Measurements from ENCODE around the gene CA10. TPM values are rescaled to one million over a fixed set of nuclear protein-coding genes. Genes with fewer than 3 reads are reported as not detected.

Gene CA10
- total RNA-seq, 1 experiment from 2014 or later, result 0.31 TPM

GRCh38 chr17:52155301-52155700 is 3.2 kb downstream of the CA10 start:
- no peaks in the 10 kb centered on the region for H3K36me3 ChIP-seq (replicated peaks; ENCODE audit: control insufficient read depth, insufficient read depth, low read length)
- DNase-seq, result no peak
- H3K27me3 ChIP-seq (ENCODE audit: control insufficient read depth, insufficient read depth, low read length), result peaks cover 47% of the 10 kb centered on the region
- H3K4me3 ChIP-seq (ENCODE audit: insufficient read depth, low read depth, low read length), result no peak overlapping the region

- peaks cover 38% of the 10 kb centered on the region for H3K27me3 ChIP-seq (ENCODE audit: control insufficient read depth, insufficient read depth, low read length)
- no peak overlapping the region for H3K4me3 ChIP-seq (ENCODE audit: insufficient read depth, low read depth, low read length)
- H3K36me3 ChIP-seq (replicated peaks; ENCODE audit: control insufficient read depth, insufficient read depth, low read length), result no peaks in the 10 kb centered on the region
- no peak for DNase-seq
These were observed 4.0 kb downstream of the CA10 start for GRCh38 chr17:52154466-52154865.

GRCh38 chr17:52150935-52151334 is 7.6 kb downstream of the CA10 start:
- H3K4me3 ChIP-seq (ENCODE audit: insufficient read depth, low read depth, low read length), result no peak overlapping the region
- no peak for DNase-seq
- peaks cover 5% of the 10 kb centered on the region; the same call in 1 of the 2 replicates for H3K27me3 ChIP-seq (ENCODE audit: control insufficient read depth, insufficient read depth, low read length)
- H3K36me3 ChIP-seq (replicated peaks; ENCODE audit: control insufficient read depth, insufficient read depth, low read length), result no peaks in the 10 kb centered on the region

- no peaks in the 10 kb centered on the region for H3K36me3 ChIP-seq (replicated peaks; ENCODE audit: control insufficient read depth, insufficient read depth, low read length)
- DNase-seq, result no peak
- no peaks in the 10 kb centered on the region for H3K27me3 ChIP-seq (ENCODE audit: control insufficient read depth, insufficient read depth, low read length)
- H3K4me3 ChIP-seq (ENCODE audit: insufficient read depth, low read depth, low read length), result no peak overlapping the region
These were observed 8.9 kb downstream of the CA10 start for GRCh38 chr17:52149626-52150025.

- no peaks in the 10 kb centered on the region for H3K36me3 ChIP-seq (replicated peaks; ENCODE audit: control insufficient read depth, insufficient read depth, low read length)
- no peaks in the 10 kb centered on the region for H3K27me3 ChIP-seq (ENCODE audit: control insufficient read depth, insufficient read depth, low read length)
- no peak overlapping the region for H3K4me3 ChIP-seq (ENCODE audit: insufficient read depth, low read depth, low read length)
- DNase-seq, result no peak
These were observed 9.6 kb downstream of the CA10 start for GRCh38 chr17:52148969-52149351.

- Histone ChIP-seq H3K36me3 (replicated peaks; ENCODE audit: control insufficient read depth, insufficient read depth, low read length) (no peaks in the 10 kb centered on the region), H3K4me3 (ENCODE audit: insufficient read depth, low read depth, low read length) (no peak overlapping the region), H3K27me3 (ENCODE audit: control insufficient read depth, insufficient read depth, low read length) (no peaks in the 10 kb centered on the region)
- no peak for DNase-seq
These were observed 10.1 kb downstream of the CA10 start for GRCh38 chr17:52148288-52148968.

- H3K4me3 ChIP-seq (ENCODE audit: insufficient read depth, low read depth, low read length), result no peak overlapping the region
- no peak for DNase-seq
These were observed 10.6 kb downstream of the CA10 start for GRCh38 chr17:52147872-52148271.

GRCh38 chr17:52147431-52147830 is 11.1 kb downstream of the CA10 start:
- Histone ChIP-seq H3K4me3 (ENCODE audit: insufficient read depth, low read depth, low read length) (no peak overlapping the region), H3K36me3 (replicated peaks; ENCODE audit: control insufficient read depth, insufficient read depth, low read length) (no peaks in the 10 kb centered on the region), H3K27me3 (ENCODE audit: control insufficient read depth, insufficient read depth, low read length) (no peaks in the 10 kb centered on the region)
- no peak for DNase-seq

More at GRCh38 chr17:52147872-52148271, 10.6 kb downstream of the CA10 start:
- H3K36me3 ChIP-seq (replicated peaks; ENCODE audit: control insufficient read depth, insufficient read depth, low read length), result no peaks in the 10 kb centered on the region
- no peaks in the 10 kb centered on the region for H3K27me3 ChIP-seq (ENCODE audit: control insufficient read depth, insufficient read depth, low read length)

GRCh38 chr17:52145476-52145875 is 13.0 kb downstream of the CA10 start:
- Histone ChIP-seq H3K36me3 (replicated peaks; ENCODE audit: control insufficient read depth, insufficient read depth, low read length) (no peaks in the 10 kb centered on the region), H3K27me3 (ENCODE audit: control insufficient read depth, insufficient read depth, low read length) (no peaks in the 10 kb centered on the region), H3K4me3 (ENCODE audit: insufficient read depth, low read depth, low read length) (no peak overlapping the region)
- no peak for DNase-seq

- no peak for DNase-seq
- Histone ChIP-seq H3K27me3 (ENCODE audit: control insufficient read depth, insufficient read depth, low read length) (no peaks in the 10 kb centered on the region), H3K36me3 (replicated peaks; ENCODE audit: control insufficient read depth, insufficient read depth, low read length) (no peaks in the 10 kb centered on the region)
These were observed 15.0 kb downstream of the CA10 start for GRCh38 chr17:52143542-52143941.

GRCh38 chr17:52140601-52141000 is 17.9 kb downstream of the CA10 start:
- H3K4me3 ChIP-seq (ENCODE audit: insufficient read depth, low read depth, low read length), result no peak overlapping the region
- H3K36me3 ChIP-seq (replicated peaks; ENCODE audit: control insufficient read depth, insufficient read depth, low read length), result no peaks in the 10 kb centered on the region
- DNase-seq, result no peak
- H3K27me3 ChIP-seq (ENCODE audit: control insufficient read depth, insufficient read depth, low read length), result no peaks in the 10 kb centered on the region

More at GRCh38 chr17:52143542-52143941, 15.0 kb downstream of the CA10 start:
- no peak overlapping the region for H3K4me3 ChIP-seq (ENCODE audit: insufficient read depth, low read depth, low read length)

- no peak for DNase-seq
- no peaks in the 10 kb centered on the region for H3K36me3 ChIP-seq (replicated peaks; ENCODE audit: control insufficient read depth, insufficient read depth, low read length)
- no peaks in the 10 kb centered on the region for H3K27me3 ChIP-seq (ENCODE audit: control insufficient read depth, insufficient read depth, low read length)
- no peak overlapping the region for H3K4me3 ChIP-seq (ENCODE audit: insufficient read depth, low read depth, low read length)
These were observed 19.8 kb downstream of the CA10 start for GRCh38 chr17:52138752-52139151.

- no peaks in the 10 kb centered on the region for H3K36me3 ChIP-seq (replicated peaks; ENCODE audit: control insufficient read depth, insufficient read depth, low read length)
- no peaks in the 10 kb centered on the region for H3K27me3 ChIP-seq (ENCODE audit: control insufficient read depth, insufficient read depth, low read length)
- no peak overlapping the region for H3K4me3 ChIP-seq (ENCODE audit: insufficient read depth, low read depth, low read length)
- DNase-seq, result no peak
These were observed 20.2 kb downstream of the CA10 start for GRCh38 chr17:52138350-52138749.

- no peak for DNase-seq
- Histone ChIP-seq H3K27me3 (ENCODE audit: control insufficient read depth, insufficient read depth, low read length) (no peaks in the 10 kb centered on the region), H3K36me3 (replicated peaks; ENCODE audit: control insufficient read depth, insufficient read depth, low read length) (no peaks in the 10 kb centered on the region), H3K4me3 (ENCODE audit: insufficient read depth, low read depth, low read length) (no peak overlapping the region)
These were observed 22.3 kb downstream of the CA10 start for GRCh38 chr17:52136166-52136565.

GRCh38 chr17:52134641-52135040 is 23.9 kb downstream of the CA10 start:
- DNase-seq, result no peak
- no peaks in the 10 kb centered on the region for H3K27me3 ChIP-seq (ENCODE audit: control insufficient read depth, insufficient read depth, low read length)
- no peak overlapping the region for H3K4me3 ChIP-seq (ENCODE audit: insufficient read depth, low read depth, low read length)
- H3K36me3 ChIP-seq (replicated peaks; ENCODE audit: control insufficient read depth, insufficient read depth, low read length), result no peaks in the 10 kb centered on the region

GRCh38 chr17:52128721-52129120 is 29.8 kb downstream of the CA10 start:
- Histone ChIP-seq H3K27me3 (ENCODE audit: control insufficient read depth, insufficient read depth, low read length) (no peaks in the 10 kb centered on the region; the same call in 1 of the 2 replicates), H3K36me3 (replicated peaks; ENCODE audit: control insufficient read depth, insufficient read depth, low read length) (no peaks in the 10 kb centered on the region), H3K4me3 (ENCODE audit: insufficient read depth, low read depth, low read length) (no peak overlapping the region)
- DNase-seq, result no peak
